ENCODE results near the gene FOXL3. TPM values are rescaled to one million over a fixed set of nuclear protein-coding genes. Genes with fewer than 3 reads are reported as not detected.

The FOXL3 gene
- total and polyA plus RNA-seq, 11 donors: not detected

DNA sequence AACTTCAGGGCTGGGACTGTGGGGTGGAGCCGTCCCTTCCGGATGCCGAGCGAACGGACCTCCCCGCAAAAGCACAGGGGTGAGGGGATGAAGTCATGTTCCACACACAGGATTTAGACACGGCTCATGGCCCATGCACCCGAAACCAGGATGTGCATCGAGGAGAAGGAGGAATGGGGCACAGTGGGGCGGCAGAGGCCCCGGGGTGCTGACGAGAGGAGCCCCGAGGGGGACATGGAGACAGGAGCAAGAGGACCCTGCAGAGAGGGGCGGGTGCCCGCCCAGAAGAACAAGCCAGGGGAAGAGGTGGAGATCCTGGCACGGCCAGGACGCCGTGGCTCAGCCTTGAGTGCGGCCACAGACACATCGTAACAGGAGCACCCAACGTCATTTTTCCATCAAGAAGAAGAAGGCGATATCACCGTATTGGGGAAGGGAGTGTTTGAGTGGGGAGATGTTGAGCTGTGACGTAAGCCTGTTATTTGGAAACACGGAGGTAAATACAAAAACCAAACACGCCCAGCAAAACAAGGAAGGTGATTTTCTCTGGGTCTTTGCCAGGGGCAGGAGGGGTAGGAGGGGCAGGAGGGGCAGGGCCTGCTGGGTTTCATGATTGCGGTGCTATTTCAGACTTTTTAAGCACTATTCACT, 25.3 kb upstream of the FOXL3 start:
- Histone ChIP-seq H3K36me3 (peaks cover 0 to 21% (median 16%) of the 10 kb centered on the region in 9 donors), H3K4me1 (no peaks in the 10 kb centered on the region), H3K27me3 (no peaks in the 10 kb centered on the region), H3K27ac (no peak overlapping the region), H3K4me3 (no peak overlapping the region), H3K9me3 (peaks cover 0 to 7% (median 0%) of the 10 kb centered on the region in 12 donors)
- TF ChIP-seq, protein P1, sequence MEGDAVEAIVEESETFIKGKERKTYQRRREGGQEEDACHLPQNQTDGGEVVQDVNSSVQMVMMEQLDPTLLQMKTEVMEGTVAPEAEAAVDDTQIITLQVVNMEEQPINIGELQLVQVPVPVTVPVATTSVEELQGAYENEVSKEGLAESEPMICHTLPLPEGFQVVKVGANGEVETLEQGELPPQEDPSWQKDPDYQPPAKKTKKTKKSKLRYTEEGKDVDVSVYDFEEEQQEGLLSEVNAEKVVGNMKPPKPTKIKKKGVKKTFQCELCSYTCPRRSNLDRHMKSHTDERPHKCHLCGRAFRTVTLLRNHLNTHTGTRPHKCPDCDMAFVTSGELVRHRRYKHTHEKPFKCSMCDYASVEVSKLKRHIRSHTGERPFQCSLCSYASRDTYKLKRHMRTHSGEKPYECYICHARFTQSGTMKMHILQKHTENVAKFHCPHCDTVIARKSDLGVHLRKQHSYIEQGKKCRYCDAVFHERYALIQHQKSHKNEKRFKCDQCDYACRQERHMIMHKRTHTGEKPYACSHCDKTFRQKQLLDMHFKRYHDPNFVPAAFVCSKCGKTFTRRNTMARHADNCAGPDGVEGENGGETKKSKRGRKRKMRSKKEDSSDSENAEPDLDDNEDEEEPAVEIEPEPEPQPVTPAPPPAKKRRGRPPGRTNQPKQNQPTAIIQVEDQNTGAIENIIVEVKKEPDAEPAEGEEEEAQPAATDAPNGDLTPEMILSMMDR (IDR thresholded peaks at IDR 0.05): no peak
- no peak for TF ChIP-seq POLR2A (IDR thresholded peaks at IDR 0.05)
- intact Hi-C loops (cut with DNase I): no loop called here
- DNase-seq: peak in 3 of 5 donors; percentile 10 to 52 (median 26)
- ATAC-seq: peak in 1 of 4 donors; percentile 45
- WGBS, 4 donors: 64 to 77% (median 75%) methylated on average over 27 of the region's 27 CpGs

DNA sequence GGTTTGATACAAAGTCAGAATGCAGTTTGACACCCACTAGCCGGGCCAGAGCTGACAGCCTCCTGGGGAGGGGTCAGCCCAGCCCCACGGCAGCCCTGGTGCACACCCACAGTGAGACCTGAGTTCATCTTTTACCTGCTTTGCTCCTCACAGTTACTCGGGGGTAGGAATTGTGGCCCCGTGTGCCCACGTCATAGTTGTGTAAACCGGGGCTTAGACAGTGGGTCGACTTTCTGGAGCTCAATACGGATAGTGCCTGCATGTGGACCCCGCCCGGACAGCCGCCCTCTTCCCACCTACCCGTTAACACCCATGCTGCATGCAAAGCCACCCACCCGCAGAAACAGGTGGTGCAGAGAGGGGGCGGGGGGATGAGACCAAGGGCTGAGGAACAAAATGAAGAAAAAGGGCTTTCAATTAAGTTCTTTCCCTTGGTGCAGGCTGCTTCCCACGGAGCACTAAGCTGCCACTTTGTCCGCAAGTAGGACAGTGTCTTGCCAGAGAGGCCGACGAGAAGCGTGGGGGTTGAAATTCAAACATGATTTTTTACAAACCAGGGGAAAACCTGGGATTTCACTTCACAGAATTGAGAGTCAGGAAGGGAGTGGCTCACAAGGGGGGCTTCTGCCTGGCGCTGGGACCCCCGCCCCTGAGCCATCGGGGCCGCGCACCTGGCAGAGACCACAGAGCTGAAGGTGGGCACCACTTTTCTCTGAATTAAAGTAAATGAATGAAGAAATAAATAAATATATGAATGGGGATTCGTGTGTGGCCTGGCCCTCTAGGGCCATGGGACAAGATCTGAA, 24.6 kb upstream of the FOXL3 start:
- H3K4me1 ChIP-seq: no peaks in the 10 kb centered on the region

GRCh38 chr7:265998-266850, 23.7 kb upstream of the FOXL3 start:
- no peaks in the 10 kb centered on the region for H3K27me3 ChIP-seq
- WGBS, 4 donors: 72 to 79% (median 76%) methylated on average over 10 to 22 of the region's 22 CpGs
- TF ChIP-seq POLR2A (IDR thresholded peaks at IDR 0.05): no peak
- TF ChIP-seq, protein P1 (IDR thresholded peaks at IDR 0.05): no peak
- peaks cover 0 to 7% (median 0%) of the 10 kb centered on the region in 12 donors for H3K9me3 ChIP-seq
- peaks cover 0 to 5% (median under 1%) of the 10 kb centered on the region in 9 donors for H3K36me3 ChIP-seq
- no peak overlapping the region for H3K4me3 ChIP-seq
- H3K4me1 ChIP-seq: no peaks in the 10 kb centered on the region
- ATAC-seq (peak in 2 of 4 donors; percentile 5 to 14), DNase-seq (peak in 3 of 5 donors; percentile 19 to 51 (median 27))
- intact Hi-C loops (cut with DNase I): no loop called here
- H3K27ac ChIP-seq: no peak overlapping the region

More for the DNA sequence above, 24.6 kb upstream of the FOXL3 start:
- TF ChIP-seq, protein P1 (IDR thresholded peaks at IDR 0.05): no peak
- intact Hi-C loops (cut with DNase I): no loop called here
- no peak overlapping the region for H3K27ac ChIP-seq
- H3K36me3 ChIP-seq: peaks cover 0 to 14% (median 8%) of the 10 kb centered on the region in 9 donors
- no peak overlapping the region for H3K4me3 ChIP-seq
- peaks cover 0 to 7% (median 0%) of the 10 kb centered on the region in 12 donors for H3K9me3 ChIP-seq
- WGBS, 4 donors: 70 to 80% (median 74%) methylated on average over 25 of the region's 25 CpGs
- ATAC-seq (no peak), DNase-seq (peak in 3 of 5 donors; percentile 17 to 48 (median 18))
- H3K27me3 ChIP-seq: no peaks in the 10 kb centered on the region
